DOHH2 (cell line): ENCODE measurements around the gene CRAT.

Experiments used
- CTCF ChIP-seq: fragments of 200-600 bp; sonication (generic); IDR thresholded peaks from one replicate; pipeline ENCODE4 v1.5.1; 2014; ENCODE audit warnings: antibody characterized with exemption, mild to moderate bottlenecking, low read depth, low read length; ENCODE audit not compliant: poor library complexity, severe bottlenecking
- EZH2phosphoT487 ChIP-seq: fragments of 200-600 bp; sonication (generic); IDR thresholded peaks from 2 replicates; pipeline ENCODE4 v1.6.1; 2017; ENCODE audit warnings: borderline replicate concordance, mild to moderate bottlenecking, antibody characterized with exemption, low read length, moderate library complexity, mixed read lengths

DNA sequence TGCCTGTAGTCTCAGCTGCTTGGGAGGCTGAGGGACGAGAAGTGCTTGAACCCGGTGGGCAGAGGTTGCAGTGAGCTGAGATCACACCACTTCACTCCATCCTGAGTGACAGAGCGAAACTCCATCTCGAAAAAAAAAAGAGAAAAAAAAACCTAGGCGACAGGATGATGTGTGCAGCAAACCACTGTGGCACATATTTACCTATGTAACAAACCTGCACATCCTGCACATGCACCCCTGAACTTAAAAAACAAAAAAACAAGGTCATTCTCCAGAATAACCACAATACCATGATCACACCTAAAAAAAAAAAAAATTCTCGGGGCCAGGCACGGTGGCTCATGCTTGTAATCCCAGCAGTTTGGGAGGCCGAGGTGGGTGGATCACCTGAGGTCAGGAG is 37.2 kb downstream of the CRAT start:
- TF ChIP-seq CTCF = no peak
- TF ChIP-seq EZH2phosphoT487 = no peak
